Activated CD8-positive, alpha-beta memory T cell treated with anti-CD3 and anti-CD28 coated beads for 24 hours (primary cell): ENCODE data around the gene ANHX.
"Not testable (repeated sequence)": the region's sequence is repeated elsewhere in the genome, so short reads cannot be mapped to it uniquely, and the experiment has no call there.

Source experiments
- DNase-seq: peaks from one replicate; pipeline ENCODE4 v3.0.0-alpha.2; 2020

Gene ANHX

DNA sequence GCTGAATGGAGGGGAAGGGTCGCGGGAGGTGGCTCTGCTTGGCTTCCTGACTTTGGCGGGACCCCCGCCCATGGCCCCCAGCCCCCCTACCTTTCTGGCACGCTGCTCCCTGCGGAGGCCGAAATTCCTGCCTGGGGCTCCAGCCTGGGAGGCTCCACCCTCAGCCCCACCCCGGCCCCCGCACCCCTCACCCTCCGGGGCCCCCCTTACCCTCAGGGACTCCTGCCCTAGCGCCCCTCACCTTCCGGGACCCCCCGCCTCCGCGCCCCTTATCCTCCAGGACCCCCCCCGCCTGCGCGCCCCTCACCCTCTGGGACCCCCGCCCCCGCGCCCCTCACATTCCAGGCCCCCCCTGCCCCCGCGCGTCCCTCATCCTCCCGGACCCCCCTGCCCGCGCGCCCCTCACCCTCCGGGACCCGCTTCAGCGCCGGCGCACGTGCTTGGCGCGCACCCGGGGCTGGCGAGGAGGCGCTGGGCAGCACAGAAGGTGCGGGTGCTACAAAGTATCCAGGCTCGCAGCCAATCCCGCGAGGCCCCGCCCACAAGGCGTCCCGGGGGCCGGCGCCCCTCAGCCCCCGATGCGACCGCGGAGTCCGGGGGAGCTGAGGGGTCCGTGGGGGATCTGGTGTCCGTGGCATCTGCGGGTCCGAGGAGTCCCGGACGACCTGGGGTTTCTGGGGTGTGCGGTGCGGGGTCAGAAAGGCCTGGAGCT lies at the start of gene ANHX:
Gene ANHX, minus strand, starts transcription at position 477 of the 712 bp plus-strand sequence. CDS start 1,521 bp downstream, outside the sequence.
- DNase-seq = no peak

DNA sequence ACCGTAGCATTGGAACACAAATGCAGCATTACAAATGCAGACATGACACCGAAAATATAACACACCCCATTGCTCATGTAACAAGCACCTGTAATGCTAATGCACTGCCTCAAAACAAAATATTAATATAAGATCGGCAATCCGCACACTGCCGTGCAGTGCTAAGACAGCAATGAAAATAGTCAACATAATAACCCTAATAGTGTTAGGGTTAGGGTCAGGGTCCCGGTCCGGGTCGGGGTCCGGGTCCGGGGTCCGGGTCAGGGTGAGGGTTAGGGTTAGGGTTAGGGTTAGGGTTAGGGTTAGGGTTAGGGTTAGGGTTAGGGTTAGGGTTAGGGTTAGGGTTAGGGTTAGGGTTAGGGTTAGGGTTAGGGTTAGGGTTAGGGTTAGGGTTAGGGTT lies 29.0 kb upstream of the ANHX start:
- DNase-seq = not testable (repeated sequence)

DNA sequence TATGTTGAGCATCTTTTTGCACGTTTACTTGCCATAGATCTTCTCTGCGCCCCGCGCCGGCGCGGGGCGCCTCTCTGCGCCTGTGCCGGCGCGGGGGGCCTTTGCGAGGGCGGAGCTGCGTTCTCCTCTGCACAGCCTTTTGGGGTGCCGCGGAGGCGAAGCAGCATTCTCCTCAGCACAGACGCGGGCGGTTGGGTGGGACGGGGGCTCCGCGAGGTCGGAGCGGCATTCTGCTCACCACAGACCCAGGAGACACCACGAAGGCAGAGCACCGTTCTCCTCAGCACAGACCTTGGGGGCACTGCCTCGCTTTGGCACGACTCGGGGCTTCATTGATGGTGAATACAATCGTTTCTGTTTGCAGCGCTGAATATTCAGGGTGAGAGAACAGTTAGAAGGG lies 28.5 kb upstream of the ANHX start:
- DNase-seq = no peak

DNA sequence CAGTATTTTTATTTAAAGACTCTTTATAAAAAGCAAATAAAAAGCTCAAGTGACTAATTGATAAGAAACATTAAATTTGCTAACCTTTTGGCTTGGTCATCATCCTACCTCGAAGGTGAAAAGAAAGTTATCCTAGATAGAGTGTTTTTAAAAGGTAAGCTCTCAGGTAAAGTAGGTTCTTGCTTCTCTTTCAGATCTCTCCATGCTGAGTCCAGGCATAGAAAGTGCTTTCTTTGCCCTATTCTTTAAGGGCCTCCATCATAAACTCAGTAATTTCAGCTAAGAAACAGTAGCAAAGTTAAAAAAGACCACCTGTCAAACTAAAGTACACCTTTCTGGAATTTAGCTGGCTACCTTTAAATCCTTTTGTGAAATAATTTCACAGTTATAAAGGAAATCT lies 20.6 kb upstream of the ANHX start:
- DNase-seq = no peak

DNA sequence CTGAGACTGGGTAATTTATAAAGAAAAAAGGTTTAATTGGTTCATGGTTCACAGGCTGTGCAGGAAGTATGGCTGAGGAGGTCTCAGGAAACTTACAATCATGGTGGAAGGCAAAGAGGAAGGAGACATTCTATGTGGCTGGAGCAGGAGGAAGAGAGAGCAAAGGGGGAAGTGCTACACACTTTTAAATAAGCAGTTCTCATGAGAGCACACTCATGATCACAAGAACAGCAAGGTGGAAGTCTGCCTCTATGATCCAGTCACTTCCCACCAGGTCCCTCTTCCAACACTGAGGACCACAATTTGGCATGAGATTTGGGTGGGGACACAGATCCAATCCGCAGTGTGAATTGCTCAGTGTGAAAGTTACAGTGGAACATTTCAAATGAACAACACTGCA lies 20.2 kb upstream of the ANHX start:
- DNase-seq = not testable (repeated sequence)

DNA sequence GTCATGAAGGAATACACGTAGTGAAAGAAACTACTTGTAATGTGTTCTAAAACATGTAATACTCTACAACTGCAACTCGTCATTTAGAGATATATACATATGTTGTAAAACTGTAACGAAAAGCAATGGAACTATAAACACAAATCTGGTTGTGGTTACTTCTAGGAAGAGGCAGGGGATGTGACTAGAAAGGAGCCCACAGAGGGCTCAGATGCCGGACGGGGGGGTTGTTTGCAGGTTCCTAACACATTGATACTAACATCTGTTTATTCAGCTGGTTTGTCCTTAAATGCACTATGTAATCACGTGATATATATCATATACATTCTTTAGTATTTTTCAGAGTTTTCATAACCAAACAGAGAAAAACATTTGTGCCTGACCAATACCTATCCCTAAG lies 16.1 kb upstream of the ANHX start:
- DNase-seq = no peak

DNA sequence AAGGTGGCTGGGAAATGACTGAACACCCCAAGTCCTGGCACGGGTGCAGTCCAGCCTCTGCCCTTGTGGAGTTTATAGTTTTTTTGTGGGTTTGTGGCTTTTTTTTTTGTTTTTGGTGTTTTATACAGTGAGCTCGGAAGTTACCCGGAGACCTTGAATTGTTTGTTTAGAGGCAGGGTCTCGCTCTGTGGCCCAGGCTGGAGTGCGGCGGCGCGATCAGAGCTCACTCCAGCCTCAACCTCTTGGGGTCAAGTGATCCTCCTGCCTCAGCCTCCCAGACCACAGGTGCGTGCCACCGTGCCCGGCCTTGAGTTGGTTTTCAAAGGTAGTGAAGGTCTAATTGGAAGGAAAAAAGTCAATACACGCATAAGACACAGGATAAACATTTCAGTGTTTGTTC lies 879 bp upstream of the ANHX start:
- no peak for DNase-seq

DNA sequence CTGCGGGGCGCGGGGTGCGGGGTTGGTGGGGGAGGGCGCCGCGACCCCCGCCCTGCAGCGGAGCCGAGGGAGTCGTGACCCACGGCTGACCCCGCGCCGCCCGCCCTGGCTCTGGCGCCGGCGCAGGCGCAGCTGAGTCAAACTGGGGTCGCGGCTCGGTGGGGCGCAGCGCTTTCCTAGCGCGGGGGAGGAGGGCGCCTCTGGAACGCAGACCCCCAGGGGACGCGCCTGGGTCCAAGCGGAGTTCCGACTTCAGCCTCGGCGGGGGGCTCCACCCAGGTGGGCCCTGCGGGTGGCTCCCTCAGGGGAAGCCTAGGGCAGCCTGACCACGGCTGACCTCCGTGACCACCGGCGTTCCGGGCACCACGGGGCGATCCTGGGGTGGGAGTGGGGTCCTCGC lies 467 bp upstream of the ANHX start:
- DNase-seq = no peak

DNA sequence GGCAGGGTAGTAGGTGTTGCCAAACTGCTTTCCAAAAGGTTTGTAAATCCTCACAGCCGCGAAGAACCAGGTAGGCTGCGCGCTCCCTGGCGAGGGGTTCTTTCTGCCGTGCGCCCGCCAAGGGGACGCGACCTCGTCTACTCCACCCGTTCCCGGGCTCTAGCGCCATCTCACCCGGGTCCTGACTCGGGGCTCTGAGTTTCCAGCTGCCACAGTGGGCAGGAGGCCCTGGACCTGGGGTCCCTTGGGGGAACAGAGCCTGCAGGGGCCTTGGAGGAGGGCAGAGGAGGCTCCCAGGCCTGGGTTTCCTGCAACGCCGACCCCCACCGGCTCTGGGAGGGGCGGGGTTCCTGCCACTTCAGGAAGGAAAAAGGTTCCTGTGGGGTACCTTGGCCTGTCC lies 706 bp downstream of the ANHX start:
- no peak for DNase-seq

DNA sequence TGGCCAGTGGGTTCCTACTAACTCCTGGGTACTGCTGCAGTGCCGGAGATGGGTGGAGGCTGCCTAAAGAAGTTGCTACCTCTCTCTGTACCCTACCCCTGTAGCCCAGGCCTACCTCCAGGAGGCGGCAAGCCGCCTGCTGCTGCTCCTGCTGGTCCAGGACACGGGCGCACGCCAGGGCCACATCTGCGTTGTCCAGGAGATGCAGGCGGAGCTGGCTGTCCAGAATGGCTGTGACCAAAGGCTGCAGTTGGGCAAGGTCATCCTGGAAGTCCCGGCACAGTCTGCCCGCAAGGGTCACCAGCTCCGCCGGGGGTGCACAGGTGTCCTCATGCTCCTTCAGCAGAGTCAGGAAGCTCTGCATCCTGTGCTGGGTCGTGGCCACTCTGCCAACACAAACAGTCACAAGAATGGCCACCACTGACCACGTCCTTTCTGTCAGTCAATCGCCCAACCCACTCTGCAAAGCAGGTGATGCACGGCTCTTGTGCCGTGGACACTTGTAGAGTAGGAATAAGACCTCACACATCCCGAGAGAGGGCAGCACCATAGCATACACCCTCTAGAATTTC lies 1.6 kb downstream of the ANHX start:
- no peak for DNase-seq

DNA sequence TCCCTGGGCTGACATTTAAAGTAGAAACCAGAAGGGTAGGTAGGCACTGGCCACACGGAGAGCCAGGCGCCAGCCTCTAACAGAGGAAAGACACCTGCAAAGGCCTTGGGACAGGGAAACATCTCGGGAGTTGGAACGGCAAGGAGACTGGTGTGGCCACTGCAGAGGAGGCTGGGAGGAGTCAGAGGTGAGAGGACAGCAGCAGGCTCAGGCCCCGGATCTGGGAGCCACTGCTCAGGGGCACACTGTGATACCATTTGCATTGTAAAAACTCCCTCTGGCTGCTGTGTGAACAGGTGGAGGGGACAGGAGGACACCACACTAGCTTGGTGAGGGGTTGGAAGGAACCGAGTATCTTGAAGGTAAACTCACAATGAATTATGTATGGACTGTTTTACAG lies 2.7 kb downstream of the ANHX start:
- no peak for DNase-seq

DNA sequence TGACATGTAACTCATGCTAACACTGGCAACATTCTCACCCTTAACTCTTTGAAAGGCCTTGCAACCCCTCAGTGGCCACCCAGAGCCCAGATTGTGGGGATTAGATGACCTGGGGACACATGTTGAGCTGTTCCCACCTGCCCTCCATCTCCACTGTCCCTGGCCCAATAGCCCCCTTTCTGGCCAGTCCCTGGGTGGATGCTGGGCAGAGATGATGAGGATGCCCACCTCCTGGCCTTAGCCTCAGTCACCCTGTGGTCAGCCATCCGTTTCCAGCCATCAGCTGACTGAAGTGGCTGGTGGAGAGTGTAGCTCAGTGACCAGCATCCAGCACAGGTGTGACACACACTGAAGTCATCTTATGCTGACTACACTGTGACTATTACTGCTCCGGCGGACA lies 4.7 kb downstream of the ANHX start:
- no peak for DNase-seq

DNA sequence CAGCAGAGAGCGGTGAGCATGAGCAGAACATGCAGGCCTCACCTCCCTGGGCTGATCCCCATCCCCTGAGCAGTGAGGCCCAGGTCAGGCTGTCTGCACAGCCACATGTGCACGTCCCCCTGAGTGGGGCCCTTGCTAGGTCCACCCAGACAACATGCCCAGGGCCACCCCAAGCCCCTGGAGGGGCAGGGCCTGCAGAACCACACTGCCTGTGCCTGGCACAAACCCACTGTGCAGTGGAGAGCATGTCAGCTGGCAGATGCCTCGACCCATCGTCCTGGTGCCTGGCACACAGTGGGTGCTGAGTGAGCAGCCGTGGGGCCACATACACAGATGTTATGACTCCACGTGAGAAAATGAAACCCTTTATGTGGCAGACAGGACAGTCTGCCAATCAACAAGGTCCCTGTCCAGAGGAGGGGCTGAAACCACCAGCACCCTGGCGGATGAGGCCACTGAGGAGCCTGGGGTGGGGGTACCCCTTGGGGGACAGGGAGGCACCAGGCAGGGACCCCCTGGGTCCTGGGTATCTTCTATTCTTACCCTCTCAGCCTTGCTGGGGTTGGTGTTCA lies 8.3 kb downstream of the ANHX start:
- no peak for DNase-seq

DNA sequence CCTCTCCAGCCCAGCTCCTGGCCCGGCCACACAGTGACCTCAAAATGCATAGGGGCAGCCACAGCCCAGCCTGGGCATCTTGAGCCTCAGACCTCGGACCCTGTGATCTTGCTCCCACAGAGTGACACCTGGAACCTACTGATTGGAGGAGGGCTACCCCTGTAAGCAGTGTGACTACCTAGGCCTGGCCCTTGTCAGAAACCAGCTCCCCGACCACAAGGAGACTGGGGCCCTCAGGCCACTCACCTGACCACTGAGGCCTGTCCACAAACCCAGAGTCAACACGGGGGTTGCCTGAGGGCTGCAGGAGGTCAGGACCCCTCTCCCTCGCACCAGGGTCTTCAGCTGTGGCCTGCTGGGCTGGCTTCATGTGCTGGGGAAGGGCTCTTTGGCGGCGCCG lies 9.0 kb downstream of the ANHX start:
- no peak for DNase-seq

DNA sequence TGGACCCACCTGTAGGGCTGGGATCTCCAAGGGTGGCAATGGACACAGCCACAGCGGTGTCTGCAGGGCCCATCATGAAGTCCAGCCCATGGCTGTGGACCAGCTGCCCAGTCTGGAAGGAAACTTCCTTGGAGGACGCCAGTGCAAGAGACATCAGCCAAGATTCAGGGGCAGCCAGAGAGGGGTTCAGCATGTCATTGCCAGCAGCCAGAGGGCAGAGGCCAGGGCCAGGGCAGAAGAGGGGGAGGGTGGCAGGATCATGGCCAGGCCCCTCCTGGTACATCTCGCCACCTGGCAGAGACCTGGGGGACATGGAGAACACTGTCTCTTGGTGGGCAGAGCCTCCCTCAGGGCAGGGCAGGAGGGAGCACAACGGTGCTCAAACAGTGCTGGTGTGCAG lies 10.2 kb downstream of the ANHX start:
- DNase-seq = no peak

DNA sequence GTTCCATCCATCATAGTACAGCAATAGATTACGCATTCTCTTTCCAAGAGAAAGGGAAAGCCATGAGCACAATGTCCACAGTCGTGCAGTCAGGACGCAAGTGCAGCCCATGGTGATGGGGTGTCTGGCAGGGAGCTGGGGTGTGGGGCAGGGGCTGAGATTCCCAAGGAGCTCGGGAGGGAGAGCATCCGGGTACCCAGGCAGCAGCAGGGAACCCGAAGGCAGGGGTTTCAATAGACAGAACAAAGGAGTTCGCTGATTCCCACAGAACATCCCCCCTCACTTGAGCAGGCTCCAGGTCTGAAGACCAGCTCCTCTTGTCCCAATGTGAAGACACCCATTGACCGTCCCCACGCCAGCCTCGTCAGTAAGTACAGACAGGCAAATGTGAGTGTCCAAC lies 13.5 kb downstream of the ANHX start:
- DNase-seq = no peak

DNA sequence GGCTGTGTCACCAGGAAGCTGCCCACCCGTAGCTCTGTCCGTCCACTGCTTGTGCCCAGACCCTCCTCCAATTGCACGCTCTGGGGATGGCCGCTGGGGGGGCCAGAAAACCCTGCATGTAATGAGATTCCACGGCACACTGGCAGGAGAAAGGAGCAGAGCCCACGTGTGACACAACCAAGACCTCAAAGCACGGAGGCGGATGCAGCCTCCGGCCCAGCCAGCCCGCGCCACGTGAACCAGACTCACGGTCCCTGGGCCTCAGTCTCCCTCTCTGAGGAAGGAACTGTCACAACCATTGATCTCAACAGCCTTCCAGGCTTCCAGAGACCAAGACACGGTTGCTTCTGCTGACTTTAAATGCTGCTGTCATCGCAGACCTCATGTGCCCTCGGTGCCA lies 14.4 kb downstream of the ANHX start:
- DNase-seq = no peak

DNA sequence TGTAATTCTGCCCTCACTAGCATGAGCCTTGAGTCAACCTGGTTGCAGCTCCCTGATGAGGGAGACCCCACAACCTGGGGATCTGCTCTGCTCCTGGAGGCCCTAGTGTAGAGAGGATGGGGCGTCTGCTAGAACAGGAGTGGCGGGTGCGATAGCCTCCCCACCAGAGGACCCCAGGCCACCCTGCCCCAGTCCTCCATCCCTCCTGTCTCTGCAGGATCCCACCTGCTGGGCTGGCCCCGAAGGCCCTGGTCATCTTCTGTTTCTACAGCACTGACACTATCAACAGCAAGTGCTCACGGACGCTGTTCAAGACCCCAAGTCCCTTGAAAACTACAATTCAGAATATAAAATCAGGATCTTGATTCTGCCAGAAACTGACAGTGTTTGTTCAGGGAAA lies 15.2 kb downstream of the ANHX start:
- no peak for DNase-seq

DNA sequence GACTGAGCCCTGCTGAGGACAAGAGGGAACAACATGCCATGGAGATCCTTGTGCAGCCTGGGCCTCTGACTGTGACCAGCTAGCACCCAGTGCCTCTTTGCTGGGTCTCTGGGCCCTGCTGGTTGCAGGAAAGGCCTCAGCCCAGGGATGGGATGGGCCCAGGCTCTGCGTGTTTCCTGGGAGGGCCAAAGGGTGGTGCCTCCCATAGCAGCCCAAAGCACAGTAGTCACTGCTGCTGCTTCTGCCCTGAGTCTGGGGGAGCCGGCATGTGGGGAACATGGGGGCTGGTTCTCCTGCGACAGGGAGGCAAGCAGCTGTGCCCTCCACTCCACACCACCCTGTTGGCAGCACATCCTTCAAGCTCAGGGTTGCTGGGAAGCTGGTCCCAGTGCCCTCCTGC lies 18.5 kb downstream of the ANHX start:
- DNase-seq = no peak

DNA sequence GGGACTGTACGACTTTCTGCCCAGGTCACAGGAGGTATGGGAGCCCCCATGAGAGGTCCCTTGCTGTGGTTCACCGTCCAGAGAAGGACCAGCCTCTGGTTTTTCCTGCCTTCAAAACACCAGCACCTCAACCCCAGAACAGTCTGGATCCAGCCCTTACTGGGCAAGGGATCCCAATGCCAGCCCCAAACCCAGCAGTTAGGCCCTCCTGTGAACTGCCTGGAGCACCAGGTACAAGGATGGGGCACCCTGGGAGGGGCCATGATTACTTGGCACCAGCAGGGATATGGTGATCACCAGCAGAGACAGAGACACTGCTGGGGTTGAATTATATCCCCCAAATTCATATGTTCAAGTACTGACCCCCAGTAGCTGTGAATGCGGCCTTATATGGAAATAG lies 20.0 kb downstream of the ANHX start:
- DNase-seq = no peak

DNA sequence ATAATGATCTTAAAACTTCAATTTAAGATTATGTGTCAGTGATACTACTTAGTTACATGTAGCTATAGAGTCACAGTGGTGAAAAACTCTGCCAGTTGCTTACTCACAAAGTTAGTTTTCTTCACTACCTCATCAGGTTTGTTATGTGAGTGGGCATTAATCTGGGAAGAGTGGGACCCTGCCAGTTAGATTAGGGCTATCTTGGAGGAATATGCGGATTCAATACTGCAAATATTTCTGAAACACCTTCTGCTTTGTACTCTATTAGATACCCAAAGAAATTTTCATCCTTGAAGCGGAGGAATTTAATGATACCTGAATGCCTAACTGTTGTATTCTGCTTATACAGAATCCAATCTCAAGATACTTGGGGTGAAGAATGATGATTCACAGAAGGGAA lies 29.3 kb downstream of the ANHX start:
- no peak for DNase-seq

DNA sequence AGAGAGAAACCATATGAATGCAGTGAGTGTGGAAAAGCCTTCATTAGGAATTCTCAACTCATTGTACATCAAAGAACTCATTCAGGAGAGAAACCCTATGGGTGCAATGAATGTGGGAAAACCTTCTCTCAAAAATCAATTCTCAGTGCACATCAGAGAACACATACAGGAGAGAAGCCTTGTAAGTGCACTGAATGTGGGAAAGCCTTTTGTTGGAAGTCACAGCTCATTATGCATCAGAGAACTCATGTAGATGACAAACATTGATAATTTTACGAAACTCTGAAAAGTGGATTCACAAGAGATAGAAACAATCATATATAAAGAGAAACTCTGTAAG lies 31.4 kb downstream of the ANHX start:
- DNase-seq = no peak

DNA sequence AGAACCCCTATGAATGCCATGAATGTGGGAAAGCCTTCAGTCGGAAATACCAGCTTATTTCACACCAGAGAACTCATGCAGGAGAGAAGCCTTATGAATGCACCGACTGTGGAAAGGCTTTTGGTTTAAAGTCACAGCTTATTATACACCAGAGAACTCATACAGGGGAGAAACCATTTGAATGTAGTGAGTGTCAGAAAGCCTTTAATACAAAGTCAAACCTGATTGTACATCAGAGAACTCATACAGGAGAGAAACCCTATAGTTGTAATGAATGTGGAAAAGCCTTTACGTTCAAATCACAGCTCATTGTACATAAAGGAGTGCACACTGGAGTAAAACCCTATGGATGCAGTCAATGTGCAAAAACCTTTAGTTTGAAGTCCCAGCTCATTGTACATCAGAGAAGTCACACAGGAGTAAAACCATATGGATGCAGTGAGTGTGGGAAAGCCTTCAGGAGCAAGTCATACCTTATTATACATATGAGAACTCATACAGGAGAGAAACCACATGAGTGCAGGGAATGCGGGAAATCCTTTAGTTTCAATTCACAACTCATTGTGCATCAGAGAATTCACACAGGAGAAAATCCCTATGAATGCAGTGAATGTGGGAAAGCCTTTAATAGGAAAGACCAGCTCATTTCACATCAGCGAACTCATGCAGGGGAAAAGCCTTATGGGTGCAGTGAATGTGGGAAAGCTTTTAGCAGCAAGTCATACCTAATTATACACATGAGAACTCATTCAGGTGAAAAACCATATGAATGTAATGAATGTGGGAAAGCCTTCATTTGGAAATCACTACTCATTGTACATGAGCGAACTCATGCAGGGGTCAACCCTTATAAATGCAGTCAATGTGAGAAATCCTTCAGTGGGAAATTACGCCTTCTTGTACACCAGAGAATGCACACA lies 32.1 kb downstream of the ANHX start:
- DNase-seq = no peak
